GM10847 (cell line): ENCODE results near the gene TACR2.

Experiments used
- POLR2A ChIP-seq: IDR thresholded peaks from 2 replicates; pipeline ENCODE4 v1.6.1; 2011; ENCODE audit not compliant: insufficient read length; ENCODE audit errors: extremely low read depth

The TACR2 gene

DNA sequence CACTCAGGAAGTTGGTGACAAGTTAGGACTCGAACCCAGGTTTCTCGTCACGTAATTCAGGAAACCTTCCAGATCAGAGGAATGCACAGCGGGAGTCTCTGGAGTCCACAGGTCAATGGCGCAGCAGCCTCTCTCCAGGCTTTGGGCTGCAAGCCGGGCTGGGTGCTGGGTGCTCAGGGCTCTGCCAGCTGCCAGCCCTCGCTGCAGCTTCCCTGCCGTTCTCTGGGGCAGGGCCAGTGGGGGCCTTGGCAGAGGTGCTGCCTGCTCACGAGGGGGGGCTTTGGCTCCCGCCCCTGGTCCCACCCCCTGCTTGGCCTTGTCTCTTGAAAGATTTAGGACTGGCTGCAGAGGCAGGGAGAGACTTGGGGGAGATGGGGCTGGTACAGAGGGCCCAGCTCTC lies at the start of gene TACR2:
TSS of gene TACR2 (minus strand) at position 224 of the 400 bp plus-strand sequence. CDS start 595 bp downstream, outside the sequence.
- TF ChIP-seq POLR2A, result no peak

DNA sequence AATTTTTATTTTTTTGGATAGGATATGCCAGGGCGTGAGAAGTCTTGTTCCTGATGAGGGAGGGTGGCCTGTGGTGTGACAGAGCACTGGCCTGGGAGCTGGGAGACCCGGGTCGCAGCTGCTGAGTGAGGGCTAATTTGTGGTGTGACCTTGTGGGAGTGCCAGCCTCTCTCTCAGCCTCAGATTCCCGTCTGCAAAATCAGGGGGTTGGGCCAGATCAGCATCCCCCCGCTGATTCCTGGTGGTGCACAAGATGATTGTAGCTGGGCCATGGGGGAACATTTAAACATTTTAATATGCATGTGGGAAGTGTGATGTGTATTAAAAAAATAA lies 49.4 kb upstream of the TACR2 start:
- no peak for TF ChIP-seq POLR2A

DNA sequence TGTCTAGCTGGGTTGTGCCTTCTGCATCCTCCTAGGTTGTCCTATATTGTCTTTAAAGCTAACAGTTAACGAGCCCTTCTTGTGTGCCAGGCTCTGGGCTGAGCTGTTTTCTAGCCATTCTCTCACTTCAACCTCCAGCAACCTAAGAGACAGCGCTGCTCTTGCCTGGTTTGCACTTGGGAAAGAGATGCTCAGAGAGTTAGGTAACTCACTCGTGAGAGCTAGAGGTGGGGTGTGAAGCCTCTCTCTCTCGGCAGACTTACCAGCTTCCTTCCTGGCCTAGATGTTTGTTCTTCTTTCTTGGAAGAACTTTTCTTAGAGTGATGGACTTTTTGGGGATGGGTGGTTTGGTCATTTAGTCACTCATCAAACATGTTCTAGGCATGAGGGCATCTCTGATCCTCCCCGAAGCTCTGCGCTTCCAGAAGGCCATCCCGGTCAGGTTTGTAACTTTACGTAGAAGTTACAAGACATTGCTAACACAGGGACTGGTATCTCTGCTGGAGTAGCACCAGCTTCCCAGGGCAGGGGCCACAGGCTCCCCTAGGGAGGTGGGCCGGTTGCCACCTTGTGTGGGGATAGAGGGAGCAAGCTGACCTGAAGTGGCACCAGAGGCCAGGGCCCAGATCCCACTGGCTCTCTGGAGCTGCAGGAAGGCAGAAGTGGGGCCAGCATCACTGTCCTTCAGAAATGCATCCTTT lies 48.9 kb upstream of the TACR2 start:
- TF ChIP-seq POLR2A, result no peak

DNA sequence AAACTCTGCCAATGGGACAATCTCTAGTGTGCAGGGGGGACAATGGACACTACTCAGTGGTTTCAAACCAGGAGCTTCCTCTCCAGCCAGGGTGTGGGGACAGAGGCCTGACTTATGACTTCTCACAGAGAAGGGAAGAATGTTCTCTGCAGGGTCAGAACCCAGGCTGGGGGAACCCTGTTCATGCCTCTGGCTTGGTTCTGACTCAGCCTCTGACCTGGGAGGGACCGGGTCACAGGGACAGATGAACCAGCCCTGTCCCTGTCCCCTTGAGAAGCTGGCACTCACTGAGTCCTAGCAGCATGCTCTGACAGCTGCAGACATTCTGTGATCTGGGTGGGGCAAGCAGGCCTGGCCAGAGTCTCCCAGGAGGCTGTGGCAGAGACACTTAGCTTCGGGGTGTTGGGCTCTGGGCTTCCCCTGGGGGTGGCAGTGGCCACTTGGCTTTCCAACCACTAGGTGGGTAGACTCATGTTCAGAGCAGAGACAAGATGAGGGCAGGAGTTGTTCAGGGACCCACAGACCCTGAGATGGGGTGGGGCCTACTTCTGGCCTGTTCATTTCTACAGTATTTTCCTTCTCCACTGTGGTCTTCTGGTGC lies 48.2 kb upstream of the TACR2 start:
- TF ChIP-seq POLR2A, result no peak

DNA sequence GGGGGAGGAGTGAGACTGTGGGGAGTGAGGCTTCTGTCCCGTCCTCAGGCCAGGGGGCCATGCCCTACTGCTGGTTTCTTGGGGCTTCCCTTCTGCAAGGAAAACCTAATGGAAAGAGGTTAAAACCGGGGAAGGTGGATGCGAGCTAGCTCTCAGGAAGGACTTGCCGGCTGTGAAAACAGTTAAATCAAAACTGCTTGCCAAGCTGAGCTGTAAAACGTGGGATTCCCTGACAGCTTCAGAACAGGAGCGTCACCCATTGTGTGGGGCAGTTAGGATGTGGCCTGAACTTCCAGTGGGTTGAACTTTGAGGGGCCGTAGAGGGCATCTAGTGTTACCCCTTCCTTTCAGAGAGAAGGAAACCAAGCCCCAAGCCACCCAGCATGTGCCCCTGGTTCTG lies 47.7 kb upstream of the TACR2 start:
- TF ChIP-seq POLR2A, result no peak

DNA sequence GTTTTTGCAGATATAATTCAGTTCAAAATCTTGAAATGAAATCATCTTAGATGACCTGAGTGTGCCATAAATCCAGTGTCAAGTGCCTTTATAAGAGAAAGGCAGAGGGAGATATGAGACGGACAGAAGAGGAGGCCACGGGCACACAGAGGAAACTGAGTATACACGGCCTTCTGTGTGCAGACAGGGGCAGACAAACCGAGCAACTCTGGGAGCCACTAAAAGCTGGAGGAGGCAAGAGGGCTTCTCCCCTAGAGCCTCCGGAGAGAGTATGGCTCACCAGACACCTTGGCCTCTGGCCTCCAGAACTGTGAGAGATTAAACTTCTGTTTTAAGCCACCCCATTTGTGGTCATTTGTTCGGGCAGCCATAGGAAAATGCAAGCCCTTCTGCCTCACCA lies 47.2 kb upstream of the TACR2 start:
- TF ChIP-seq POLR2A, result no peak

DNA sequence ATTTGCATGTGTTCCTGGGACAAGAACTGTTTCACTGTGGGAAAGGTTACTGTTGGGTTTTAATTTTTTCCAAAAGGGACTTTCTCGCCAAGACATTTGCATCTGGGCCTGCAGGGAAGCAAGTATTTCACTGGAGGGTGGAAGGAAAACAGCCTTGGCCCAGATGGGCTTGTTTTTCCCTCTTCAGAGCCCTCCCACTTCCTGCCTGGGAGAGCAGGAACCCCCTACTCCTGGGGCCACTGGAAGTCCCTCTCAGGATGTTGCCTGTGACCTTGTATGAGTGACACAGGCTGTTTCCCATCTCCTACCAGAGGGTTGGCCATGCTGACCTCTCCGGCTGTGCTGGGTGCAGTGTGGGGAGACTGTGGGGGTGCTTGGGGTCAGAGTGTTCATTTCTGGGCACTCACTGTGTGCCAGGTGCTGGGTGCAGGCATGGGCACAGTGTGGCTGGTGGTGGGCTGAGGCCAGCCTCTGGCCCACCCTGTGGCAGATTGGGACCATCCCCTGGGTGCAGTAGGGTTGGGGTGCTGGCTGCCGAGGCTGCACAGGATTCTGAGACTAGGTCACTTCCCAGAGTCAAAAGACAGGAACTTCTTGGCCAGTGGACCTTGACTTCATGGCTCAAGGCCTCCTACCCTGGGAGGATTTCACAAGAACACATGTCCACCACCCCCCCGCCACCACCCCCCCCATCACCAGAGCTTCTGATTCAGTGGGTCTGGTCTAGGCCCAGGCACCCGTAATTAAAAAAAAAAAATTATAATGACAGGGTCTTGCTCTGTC lies 44.7 kb upstream of the TACR2 start:
- TF ChIP-seq POLR2A, result no peak

DNA sequence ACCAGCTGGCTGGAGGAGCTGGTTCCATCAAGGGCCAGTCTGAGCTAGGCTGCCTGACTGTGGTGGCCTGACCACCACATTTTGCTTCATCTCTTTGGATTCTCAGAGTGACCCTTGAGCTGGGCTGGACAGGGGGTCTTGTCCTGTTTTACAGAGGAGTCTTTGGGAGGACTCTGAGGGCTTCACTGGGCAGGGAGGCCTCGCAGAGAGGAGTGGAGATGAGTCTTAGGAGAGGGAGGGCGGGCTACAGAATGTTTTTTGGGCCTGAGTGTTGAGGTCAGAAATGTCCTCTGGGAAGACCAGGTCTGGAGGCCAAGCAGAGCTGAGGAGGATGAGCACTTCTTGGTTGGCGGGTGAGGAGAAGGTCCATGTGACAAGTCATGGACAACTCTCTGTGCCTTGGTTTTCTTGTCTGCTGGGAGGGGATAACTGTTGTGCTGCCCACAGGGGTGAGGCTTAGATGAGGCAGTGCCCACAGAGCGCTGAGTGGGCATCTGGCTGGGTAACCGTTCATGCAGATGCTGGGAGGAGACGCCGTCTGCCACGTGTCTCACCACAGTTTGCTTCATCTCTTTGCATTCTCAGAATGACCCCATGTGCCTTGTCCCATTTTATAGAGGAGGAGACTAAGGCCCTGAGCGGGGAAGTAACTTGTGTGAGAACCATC lies 44.0 kb upstream of the TACR2 start:
- TF ChIP-seq POLR2A, result no peak

DNA sequence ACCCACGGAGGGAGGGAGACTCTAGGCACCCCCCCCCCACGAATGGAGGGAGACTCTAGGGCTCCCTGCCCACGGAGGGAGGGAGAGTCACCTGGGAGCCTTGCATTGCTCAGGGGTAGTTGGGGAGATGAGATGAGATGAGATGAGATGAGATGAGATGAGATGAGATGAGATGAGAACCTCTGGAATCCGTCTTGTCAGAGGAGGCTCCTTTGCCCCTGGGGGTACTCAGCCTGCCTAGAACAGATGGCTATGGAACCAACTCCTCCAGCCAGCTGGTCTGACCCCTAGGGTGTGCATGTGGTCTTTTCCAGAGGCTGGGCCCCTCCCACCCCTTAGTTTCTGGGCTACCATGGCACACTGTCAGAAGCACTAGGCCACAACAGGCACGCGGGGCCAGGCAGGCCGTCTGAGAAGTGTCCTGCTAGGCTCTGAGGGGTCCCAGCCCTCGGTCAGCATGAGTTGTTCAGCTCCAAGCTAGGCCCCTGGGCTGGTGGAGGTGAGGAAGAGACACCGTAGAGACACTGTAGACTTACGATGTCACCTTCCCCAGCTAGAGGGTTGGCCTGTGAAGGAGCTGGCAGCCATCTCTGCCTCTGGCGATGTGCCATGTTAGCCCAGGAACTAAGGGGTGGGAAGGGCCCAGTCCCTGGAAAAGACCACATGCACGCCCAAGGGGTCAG lies 43.3 kb upstream of the TACR2 start:
- TF ChIP-seq POLR2A, result no peak

DNA sequence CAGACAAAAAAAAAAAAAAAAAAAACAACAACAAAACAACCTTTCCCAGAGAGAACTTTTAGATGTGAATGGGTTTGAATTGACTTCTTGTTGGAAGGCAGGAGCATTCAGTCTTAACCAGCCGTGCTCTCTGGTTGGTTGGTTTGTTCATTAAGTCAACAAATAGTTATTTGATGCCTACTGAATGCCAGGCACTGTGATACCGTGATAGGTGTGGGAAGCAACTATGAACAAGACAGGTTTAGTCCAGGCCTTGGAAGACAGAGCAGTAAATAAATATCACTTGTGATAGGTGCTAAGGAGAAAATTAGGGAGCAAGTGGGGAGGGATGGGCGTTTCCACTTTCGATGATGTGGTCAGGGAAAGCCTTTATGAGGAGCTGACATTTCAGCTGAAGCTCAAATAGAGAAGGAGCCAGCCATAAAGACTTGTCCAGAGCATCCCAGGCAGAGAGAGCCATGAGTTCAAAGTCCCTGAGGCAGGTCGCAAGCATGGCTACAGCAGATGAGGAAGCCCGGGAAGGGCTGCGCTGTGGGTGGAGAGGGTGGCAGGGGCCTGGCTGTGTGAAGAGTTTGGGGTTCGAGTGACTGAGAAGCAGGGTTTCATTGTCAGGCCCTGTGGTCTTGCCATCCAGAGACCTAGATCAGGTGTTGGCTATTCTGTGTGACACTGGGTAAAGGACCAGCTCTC lies 42.5 kb upstream of the TACR2 start:
- no peak for TF ChIP-seq POLR2A

DNA sequence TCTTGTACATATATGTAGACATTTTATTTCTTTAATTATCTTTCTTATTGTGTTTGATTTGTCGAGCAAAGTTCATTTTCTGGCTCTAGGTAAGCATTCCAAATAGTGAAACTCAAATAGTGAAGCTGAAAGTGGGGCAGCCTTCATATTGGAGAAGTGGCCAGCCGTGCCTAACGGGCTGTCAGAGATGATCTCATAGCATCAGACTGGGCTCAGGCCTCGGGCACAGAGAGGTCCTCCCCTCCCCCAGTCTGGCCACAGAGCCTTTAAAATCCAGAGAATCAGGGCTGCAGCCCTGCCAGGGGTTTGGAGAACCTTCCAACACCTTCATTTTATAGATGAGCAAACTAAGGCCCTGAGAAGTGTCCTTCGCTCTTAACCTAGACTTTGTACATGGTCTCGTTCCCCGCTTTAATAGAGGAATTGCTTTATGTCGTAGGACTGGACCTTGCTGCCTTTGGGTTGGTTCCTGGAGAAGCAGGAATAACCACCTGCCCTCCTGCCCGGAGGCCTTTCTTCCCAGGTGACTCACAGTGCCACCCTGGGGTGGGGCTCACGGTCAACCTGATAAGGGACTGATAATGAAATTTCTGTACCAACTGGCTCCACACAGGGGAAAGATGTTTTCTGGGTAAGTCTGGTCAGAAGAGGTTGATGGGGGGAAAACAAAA lies 41.8 kb upstream of the TACR2 start:
- no peak for TF ChIP-seq POLR2A

DNA sequence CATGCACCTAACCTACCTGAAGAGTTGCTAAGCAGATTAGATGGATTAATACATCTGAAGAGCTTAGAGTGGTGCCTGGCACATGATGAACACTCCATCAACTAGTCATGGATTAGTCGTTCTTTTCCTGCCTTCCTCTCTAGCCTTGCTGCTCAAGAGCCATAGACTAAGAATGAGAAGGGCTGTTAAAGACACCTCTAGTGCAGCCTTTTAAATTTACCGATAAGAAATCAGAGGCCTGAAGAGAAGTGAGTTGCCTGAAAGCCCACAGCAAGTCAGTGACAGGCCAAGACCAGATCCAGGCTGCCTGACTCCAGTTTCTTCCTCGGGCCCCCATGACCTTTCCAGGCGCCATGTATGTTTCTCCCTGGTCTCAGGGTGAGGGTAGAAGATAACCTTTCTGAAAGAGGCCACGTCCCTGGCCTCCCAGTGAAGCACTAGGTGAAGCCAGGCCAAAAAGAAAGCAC lies 41.1 kb upstream of the TACR2 start:
- no peak for TF ChIP-seq POLR2A

DNA sequence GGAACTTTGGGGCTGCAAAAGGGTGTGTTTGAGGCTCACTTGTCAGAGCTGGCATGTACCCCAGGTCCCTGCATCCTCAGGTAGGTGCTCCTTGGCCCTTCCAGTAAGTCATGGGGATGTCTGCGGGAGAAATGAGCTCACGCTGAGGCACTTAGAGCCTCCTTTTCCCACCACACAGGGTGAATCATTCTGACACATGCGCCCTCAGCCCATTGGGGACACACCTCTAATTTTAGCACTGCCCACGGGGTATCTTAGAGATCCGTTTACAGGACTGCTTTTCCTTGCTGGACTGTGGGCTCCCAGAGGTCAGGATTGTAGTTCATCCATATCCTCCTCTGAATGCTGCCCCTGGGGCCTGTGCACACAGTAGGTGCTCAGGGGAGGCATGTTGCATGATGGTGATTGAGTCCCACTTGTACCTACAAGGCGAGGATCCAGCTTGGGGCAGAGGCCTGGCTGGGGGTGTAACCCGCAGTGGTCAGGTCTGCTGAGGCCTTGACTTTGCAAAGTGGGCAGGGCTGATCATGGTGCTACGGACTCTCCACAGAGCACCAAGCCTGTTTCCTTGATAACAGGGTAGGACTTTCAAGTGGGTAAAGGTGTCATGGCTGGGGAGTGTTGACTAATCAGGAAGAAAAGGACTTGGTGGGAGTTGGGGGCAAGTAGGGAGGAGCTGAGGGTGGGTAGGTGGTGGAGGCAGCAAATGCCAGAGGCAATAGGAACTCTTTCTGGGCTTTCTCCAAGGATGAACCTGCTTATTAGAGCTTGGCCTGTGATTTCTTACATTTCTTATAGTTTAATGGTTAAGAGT lies 40.4 kb upstream of the TACR2 start:
- TF ChIP-seq POLR2A, result no peak
